ENCODE data around the gene KCTD12.

DNA sequence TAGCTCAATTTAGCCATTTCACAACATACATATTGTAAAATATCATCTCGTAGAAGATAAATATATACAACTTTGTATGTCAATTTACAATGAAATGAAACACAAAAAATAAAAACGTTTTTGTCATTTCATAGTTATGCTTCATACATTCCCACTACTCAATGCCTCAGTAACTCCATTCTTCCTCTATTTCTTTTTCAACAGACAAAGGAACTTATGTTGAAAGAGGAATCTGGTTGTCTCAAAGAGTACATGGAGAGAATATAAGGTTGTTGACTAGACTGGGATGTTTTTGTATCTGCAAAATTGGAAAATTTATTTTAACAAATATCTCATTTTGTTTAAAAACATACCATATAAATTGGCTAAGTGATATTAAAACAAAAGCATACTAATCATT lies 12.8 kb downstream of the KCTD12 start:
- TF ChIP-seq CTCF (optimal IDR thresholded peaks at IDR 0.05 in 1 of 3, IDR thresholded peaks at IDR 0.05 in 1 of 3, conservative IDR thresholded peaks at IDR 0.05 in 1 of 3; ENCODE audit: extremely low read depth in 1 of 3, insufficient read depth in 2 of 3, low read length in 3 of 3) (no peak), EZH2 (IDR thresholded peaks at IDR 0.05; ENCODE audit: low read length) (no peak)
